ENCODE data around the gene AGAP1.

The AGAP1 gene

GRCh38 chr2:235573331-235574221 lies 79.7 kb downstream of the AGAP1 start:
- no peak for DNase-seq

- no peak for DNase-seq
Measured at GRCh38 chr2:235575431-235575830, 81.6 kb downstream of the AGAP1 start.

DNA sequence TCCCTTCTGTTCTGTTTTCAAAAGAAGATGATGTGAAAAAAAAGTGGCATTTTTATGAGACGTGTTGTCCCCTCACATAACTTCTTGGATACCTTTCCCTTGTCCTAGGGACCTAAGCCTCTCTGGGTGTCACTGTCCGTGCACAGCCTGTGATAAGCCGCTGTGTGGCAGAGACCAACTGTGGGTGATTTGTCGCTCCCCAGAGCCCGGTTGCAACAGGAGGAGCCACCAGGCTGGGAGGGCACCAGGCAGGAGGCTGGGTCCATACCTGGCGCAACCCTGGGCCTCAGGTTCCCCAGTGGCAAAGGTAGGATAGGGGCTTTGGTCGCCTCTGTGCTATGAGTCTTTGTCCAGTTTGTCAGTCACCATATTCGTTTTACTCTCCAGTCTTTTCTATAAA lies 82.1 kb downstream of the AGAP1 start:
- DNase-seq: no peak

DNA sequence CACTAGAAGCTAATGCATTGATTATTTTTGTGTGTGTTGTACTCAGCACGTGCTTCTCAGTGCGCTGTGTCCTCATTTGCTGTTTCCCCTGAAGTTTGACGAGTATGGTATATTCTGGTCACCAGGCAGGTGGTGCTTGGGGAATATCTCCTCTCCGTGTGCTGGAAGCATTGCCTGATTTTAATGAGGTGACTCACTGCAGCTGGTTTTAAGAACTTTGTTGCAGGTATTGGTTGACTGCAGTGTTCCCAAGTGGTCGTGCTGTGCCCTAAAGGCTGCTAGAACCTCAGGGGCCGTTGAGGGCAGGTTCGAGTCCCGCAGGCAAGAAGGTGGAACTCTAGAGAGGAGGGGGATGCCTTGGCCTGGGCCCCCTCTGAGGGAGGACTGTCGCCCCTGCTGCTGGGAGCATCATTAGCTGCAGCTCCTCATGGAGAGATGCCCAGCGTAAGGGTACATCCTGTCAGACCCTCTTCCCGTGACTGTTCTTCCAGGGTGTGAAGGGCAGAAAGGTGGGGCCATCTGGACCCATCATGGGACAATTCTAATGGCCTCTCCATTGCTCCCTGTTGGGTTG lies 82.6 kb downstream of the AGAP1 start:
- DNase-seq: no peak

DNA sequence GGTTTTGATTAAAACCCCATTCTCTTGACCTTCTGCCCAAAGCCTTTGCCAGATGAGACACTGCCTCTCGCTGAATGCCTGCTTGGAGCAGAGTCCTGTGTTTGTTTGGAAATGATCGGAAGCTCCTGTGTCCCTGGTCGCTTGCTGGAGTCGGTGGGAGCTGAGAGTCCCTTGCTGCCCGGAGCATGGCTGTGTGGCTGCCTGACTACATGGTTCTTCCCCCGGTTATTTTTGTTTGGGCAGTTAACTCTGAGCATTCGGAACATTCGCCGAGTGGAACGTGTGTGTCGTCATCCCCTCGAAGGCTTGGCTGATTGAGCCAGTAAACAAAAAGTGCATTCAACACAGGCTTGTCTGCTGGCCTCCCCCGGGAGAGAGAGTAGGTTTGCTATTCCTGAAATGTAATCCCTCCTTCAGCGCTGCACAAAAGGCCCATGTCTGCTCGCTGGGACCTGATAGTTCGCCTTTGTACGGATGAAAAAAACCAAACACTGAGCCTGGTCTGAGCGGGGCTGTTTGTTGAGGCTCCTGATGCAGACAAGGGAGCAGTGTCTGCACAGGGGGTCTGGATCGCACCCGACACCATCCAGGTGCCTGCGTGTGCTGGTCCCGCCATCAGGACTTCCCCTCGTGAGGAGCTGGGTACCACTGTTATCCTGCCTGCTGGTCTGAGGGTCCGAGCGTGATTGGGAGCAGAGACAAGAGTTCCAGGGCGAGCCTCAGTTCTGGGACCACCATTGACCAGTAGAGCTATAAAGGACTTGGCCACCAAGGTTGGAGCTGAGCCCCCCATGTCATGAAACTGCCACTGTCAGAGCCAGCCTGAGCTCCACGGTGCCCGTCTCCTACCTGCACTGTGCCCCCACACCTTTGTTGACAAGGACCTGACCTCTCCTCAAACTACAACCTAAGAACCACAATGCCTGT lies 83.8 kb downstream of the AGAP1 start:
- DNase-seq: no peak

DNA sequence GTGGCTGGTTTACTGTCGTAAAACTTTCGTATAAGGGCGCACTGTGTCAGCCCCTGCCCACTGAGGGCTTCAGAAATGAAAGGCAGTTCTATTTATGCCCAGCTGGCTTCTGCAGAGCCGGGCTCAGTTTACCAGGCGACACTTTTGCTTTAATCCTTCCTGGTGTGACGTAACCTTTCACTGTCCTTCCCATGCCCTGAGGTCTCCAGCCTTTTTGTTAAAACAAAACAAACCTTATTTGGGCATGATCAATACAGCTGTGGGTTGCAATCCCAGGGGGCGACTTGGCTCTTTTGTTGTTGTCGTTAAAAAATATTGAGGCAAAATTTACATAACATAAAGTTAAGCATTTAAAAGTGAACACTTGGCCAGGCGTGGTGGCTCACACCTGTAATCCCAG lies 85.3 kb downstream of the AGAP1 start:
- DNase-seq: no peak

GRCh38 chr2:235580426-235581157 lies 86.7 kb downstream of the AGAP1 start:
- DNase-seq: no peak

- no peak for DNase-seq
Measured at GRCh38 chr2:235582081-235582686, 88.3 kb downstream of the AGAP1 start.

DNA sequence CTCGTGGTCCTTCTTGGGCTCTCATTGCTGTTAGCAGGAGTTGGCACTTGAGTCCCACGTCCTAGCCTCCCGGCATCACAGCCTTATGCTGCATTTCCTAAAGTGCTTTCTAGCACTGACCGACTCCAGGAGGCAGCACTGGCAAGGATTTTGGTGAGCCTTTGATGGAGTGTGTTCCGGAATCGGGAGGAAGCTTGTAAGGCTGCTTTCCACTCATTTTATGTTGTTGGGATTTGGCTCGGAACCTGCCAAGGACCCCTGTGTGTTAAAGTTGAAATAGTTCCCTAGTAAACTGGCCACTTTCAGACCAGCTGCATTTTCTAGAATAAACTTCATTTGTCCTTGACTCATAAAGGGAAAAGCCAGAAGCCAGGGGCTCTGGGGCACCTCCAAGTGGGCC lies 88.9 kb downstream of the AGAP1 start:
- DNase-seq: no peak

DNA sequence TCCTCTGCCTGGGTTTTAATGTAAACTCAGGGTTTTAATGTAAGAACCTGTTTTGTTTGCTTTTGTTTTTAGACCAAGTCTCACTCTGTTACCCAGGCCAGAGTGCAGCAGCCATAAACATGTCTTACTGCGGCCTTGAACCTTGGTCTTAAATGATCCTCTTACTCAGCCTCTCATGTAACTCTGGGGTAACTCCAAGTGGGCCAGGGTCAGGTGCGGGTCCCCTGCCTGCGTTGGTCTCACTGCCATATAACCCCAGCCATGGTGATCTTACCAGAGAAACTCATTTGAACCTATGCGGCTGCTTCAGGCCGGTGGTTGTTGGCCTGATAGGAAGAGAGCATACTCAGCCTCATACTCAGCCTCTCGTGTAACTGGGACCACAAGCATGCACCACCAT lies 89.3 kb downstream of the AGAP1 start:
- DNase-seq: no peak

DNA sequence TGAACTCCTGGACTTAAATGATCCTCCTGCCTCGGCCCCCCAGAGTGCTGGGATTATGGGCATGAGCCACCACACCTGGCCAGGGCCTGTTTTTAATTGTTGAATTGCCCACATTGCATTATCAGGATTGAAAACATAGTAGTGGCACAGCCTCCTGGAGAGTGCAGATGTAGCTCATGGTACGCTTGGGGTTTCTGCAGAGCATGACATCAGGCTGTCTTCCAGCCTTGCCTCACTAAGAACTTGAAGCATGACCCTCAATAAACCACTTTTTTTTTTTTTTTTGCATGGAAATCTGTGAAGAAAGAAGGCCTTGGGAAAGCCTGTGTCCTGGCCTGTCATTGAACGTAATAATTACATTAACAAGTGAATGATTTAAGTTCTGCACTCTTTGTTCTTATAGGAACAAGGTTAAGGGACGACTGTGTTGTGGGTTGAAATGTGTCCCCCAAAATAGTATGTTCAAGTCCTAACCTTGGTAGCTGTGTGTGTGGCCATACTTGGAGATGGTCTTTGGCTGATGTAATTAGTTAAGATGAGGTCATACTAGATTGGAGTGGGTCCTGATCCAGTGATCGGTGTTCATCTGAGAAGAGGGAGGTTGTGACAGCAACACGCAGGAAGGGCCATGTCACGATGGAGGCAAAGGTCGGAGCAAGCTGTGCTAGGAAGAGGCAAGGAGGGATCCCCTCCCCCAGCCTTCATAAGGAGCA lies 90.2 kb downstream of the AGAP1 start:
- no peak for DNase-seq

GRCh38 chr2:235584638-235585007 lies 90.8 kb downstream of the AGAP1 start:
- no peak for DNase-seq

- no peak for DNase-seq
Measured at GRCh38 chr2:235587202-235587601, 93.4 kb downstream of the AGAP1 start.

GRCh38 chr2:235588750-235589149 lies 94.9 kb downstream of the AGAP1 start:
- DNase-seq: no peak

GRCh38 chr2:235591231-235591730 lies 97.4 kb downstream of the AGAP1 start:
- no peak for DNase-seq

GRCh38 chr2:235591921-235592320 lies 98.1 kb downstream of the AGAP1 start:
- no peak for DNase-seq

GRCh38 chr2:235592430-235592829 lies 98.6 kb downstream of the AGAP1 start:
- no peak for DNase-seq

- no peak for DNase-seq
Measured at GRCh38 chr2:235592836-235593235, 99.0 kb downstream of the AGAP1 start.

DNA sequence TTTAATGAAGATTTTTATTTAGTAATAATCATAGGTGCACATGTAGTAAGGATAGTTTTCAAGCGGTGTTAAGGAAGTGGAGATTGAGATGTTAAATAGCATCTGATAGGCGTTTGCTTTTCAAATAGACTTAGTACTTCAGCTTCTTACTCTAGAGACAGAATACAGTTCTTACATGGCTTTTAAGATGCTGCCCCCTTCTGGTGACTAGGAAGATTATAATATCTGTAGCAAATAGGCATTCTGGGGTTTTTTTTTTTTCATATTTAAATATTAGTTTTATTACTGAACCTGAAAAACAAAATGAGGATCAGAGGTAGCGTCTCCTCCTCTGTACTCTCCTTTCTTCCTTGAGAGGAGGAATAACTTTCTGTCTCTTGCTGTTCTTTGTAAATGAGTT lies 100.2 kb downstream of the AGAP1 start:
- DNase-seq: peak; percentile 70

GRCh38 chr2:235594964-235595363 lies 101.1 kb downstream of the AGAP1 start:
- no peak for DNase-seq

- no peak for DNase-seq
Measured at GRCh38 chr2:235595422-235596010, 101.7 kb downstream of the AGAP1 start.

All from NCI-H1048 (cell line).